HepG2 (cell line): ENCODE results near the gene GLIS2. TPM values are rescaled to one million over a fixed set of nuclear protein-coding genes. Genes with fewer than 3 reads are reported as not detected.
A peak's percentile ranks its signal among the peaks of the same experiment; 100 is the strongest.

Experiments
- ATAC-seq: fragments of 200-7000 bp; cut with Tn5 transposase; 3 replicates; pipeline ENCODE4 v1.9.1; 2020; ENCODE audit warnings: mild to moderate bottlenecking, moderate library complexity
- BruUV-seq: library from RNA; stranded (reverse); fragments of 400-500 nt; replicated peaks from 2 replicates; lab custom pipeline; 2021; lab: Mats Ljungman, UMichigan
- CTCF ChIA-PET: fragments of 300-600 bp; formaldehyde crosslinking; extraction: SDS; loops from one replicate; lab custom pipeline; 2021; ENCODE audit warnings: low total read pairs, inconsistent platforms, low intra/inter-chr PET ratio; lab: Yijun Ruan, JAX
- POLR2A ChIA-PET: fragments of 350-600 bp; sonication (Branson Sonifier 250); formaldehyde crosslinking; loops from one replicate; lab custom pipeline; 2020; ENCODE audit warnings: antibody characterized with exemption, inconsistent platforms; lab: Yijun Ruan, JAX
- DNase-seq: peaks from one replicate; pipeline ENCODE4 v3.0.0-alpha.2; 2015; ENCODE audit warnings: low spot score
- FAIRE-seq: peaks from 3 replicates; lab custom pipeline; 2011; peaks lifted over from hg19 to GRCh38; lab: Jason Lieb, UNC
- H2AFZ ChIP-seq: one replicate; pipeline ENCODE4 v1.6.1; 2011; ENCODE audit warnings: low read length, inconsistent platforms
- H3K27ac ChIP-seq: fragments of 300-600 bp; 3 replicates; pipeline ENCODE4 v1.8.0; 2011; ENCODE audit warnings: mixed run types, mild to moderate bottlenecking, mixed read lengths, low read length, inconsistent platforms; ENCODE audit not compliant: insufficient read depth; ENCODE audit errors: extremely low read length
- H3K27me3 ChIP-seq, 2 experiments: fragments of 200-600 bp in 1 of 2; 2 replicates in 1 of 2; 3 replicates in 1 of 2; pipeline versions ENCODE4 v1.6.0 to v1.8.0; 2011; ENCODE audit warnings: low read length in 2 of 2, mild to moderate bottlenecking in 2 of 2, moderate library complexity in 2 of 2, inconsistent platforms in 1 of 2; ENCODE audit not compliant: insufficient read depth in 2 of 2, control insufficient read depth in 1 of 2
- H3K36me3 ChIP-seq, 2 experiments: fragments of 200-600 bp in 1 of 2; replicated peaks in 1 of 2; 2 replicates in 1 of 2; 3 replicates in 1 of 2; pipeline versions ENCODE4 v1.5.1 to v1.8.0; 2011; ENCODE audit warnings: low read length in 2 of 2, inconsistent platforms in 1 of 2; ENCODE audit not compliant: insufficient read depth in 2 of 2, control insufficient read depth in 1 of 2
- H3K4me1 ChIP-seq: 2 replicates; pipeline ENCODE4 v1.5.1; 2012; ENCODE audit warnings: low read length, inconsistent platforms; ENCODE audit not compliant: insufficient read depth
- H3K4me2 ChIP-seq: 2 replicates; pipeline ENCODE4 v1.6.0; 2011; ENCODE audit warnings: low read depth, low read length, inconsistent platforms
- H3K4me3 ChIP-seq, 3 experiments: fragments of 200-600 bp in 1 of 3; sonication (generic), shearing (Covaris generic) in 1 of 3; replicated peaks in 1 of 3; 2 replicates each; pipeline ENCODE4 v1.5.1; 2011 to 2016; ENCODE audit warnings: low read length in 3 of 3, inconsistent platforms in 2 of 3, low read depth in 2 of 3, mild to moderate bottlenecking in 2 of 3, control low read depth in 1 of 3, mixed read lengths in 1 of 3; ENCODE audit not compliant: insufficient read depth in 1 of 3
- H3K79me2 ChIP-seq: one replicate; pipeline ENCODE4 v1.6.1; 2011; ENCODE audit warnings: low read length, inconsistent platforms; ENCODE audit not compliant: insufficient read depth
- H3K9ac ChIP-seq: 2 replicates; pipeline ENCODE4 v1.6.0; 2011; ENCODE audit warnings: mild to moderate bottlenecking, low read depth, low read length, inconsistent platforms; ENCODE audit not compliant: insufficient read depth
- H3K9me3 ChIP-seq: 2 replicates; pipeline ENCODE4 v1.5.1; 2012; ENCODE audit warnings: mild to moderate bottlenecking, low read length
- H4K20me1 ChIP-seq: 2 replicates; pipeline ENCODE4 v1.6.0; 2011; ENCODE audit warnings: inconsistent platforms, mild to moderate bottlenecking, low read length, moderate library complexity; ENCODE audit not compliant: insufficient read depth
- AGO1 ChIP-seq: fragments of 200-400 bp; formaldehyde crosslinking; IDR thresholded peaks from 2 replicates; pipeline ENCODE4 v1.6.1; 2017; ENCODE audit warnings: mild to moderate bottlenecking, low read depth, low read length, moderate library complexity; ENCODE audit not compliant: poor library complexity, severe bottlenecking
- AGO2 ChIP-seq: fragments of 200-400 bp; formaldehyde crosslinking; optimal IDR thresholded peaks from 2 replicates; pipeline ENCODE3; 2017; ENCODE audit warnings: mild to moderate bottlenecking, low read depth, low read length, moderate library complexity
- MATR3 ChIP-seq: sonication (generic); formaldehyde crosslinking; IDR thresholded peaks from 2 replicates; pipeline ENCODE4 v1.4.0; 2020; ENCODE audit warnings: missing genetic modification reagents
- PHF20 ChIP-seq: sonication (generic); formaldehyde crosslinking; IDR thresholded peaks from 2 replicates; pipeline ENCODE4 v1.5.0; 2020; ENCODE audit warnings: mild to moderate bottlenecking, missing genetic modification reagents
- POLR2A ChIP-seq, 2 experiments: IDR thresholded peaks; 2 replicates each; pipeline ENCODE4 v1.6.1; 2011; ENCODE audit warnings: low read depth in 2 of 2, low read length in 2 of 2, mild to moderate bottlenecking in 1 of 2, moderate library complexity in 1 of 2; ENCODE audit not compliant: insufficient read depth in 1 of 2
- POLR2AphosphoS5 ChIP-seq: IDR thresholded peaks from 2 replicates; pipeline ENCODE4 v1.6.1; 2012; ENCODE audit warnings: low read depth, low read length
- POLR2G ChIP-seq: fragments of 200-400 bp; formaldehyde crosslinking; IDR thresholded peaks from 2 replicates; pipeline ENCODE4 v1.6.1; 2018; ENCODE audit warnings: mild to moderate bottlenecking, low read depth, low read length, moderate library complexity
- RBM22 ChIP-seq: fragments of 200-400 bp; formaldehyde crosslinking; optimal IDR thresholded peaks from 2 replicates; pipeline ENCODE3; 2017; ENCODE audit warnings: mild to moderate bottlenecking, low read length, moderate library complexity
- SRSF9 ChIP-seq: fragments of 200-400 bp; formaldehyde crosslinking; IDR thresholded peaks from 2 replicates; pipeline ENCODE4 v1.6.1; 2018; ENCODE audit warnings: borderline replicate concordance, mild to moderate bottlenecking, low read depth, low read length; ENCODE audit not compliant: insufficient read depth, poor library complexity, severe bottlenecking
- TP53 ChIP-seq: sonication (generic); formaldehyde crosslinking; conservative IDR thresholded peaks from 2 replicates; pipeline ENCODE4 v1.4.0; 2020; ENCODE audit warnings: missing genetic modification reagents
- ZNF256 ChIP-seq: sonication (generic); formaldehyde crosslinking; conservative IDR thresholded peaks from 2 replicates; pipeline ENCODE4 v1.4.0; 2020; ENCODE audit warnings: missing genetic modification reagents
- ZNF446 ChIP-seq: sonication (generic); formaldehyde crosslinking; IDR thresholded peaks from 2 replicates; pipeline ENCODE4 v1.5.0; 2020; ENCODE audit warnings: mild to moderate bottlenecking, missing genetic modification reagents
- ZNF598 ChIP-seq: sonication (generic); formaldehyde crosslinking; IDR thresholded peaks from 2 replicates; pipeline ENCODE4 v1.5.1; 2020; ENCODE audit warnings: mild to moderate bottlenecking, missing genetic modification reagents, borderline replicate concordance
- WGBS: methylation state at CpG from one replicate; pipeline ENCODE4 v1.1.6; 2017; ENCODE audit warnings: low lambda C conversion rate; 5-methylcytosine and 5-hydroxymethylcytosine counted together
- in situ Hi-C: cut with HindIII; loops from 2 replicates; pipeline ENCODE4 v1.10.0; 2017; ENCODE audit warnings: low pct_unique_long_range_greater_than_20kb; ENCODE audit not compliant: extremely low pct_ligation_motif_present
- intact Hi-C: fragments of 100-400 bp; cut with micrococcal nuclease; formaldehyde crosslinking; loops from one replicate; pipeline ENCODE4 v1.10.0; 2022; ENCODE audit not compliant: unreplicated experiment
- polyA plus RNA-seq, 8 experiments: library from polyadenylated mRNA; depleted of rRNA in 3 of 8; stranded (reverse) in 7 of 8; unstranded in 1 of 8; fragments of >200 nt; fragmentation: Illumina TruSeq in 4 of 8; extraction: Trizol in 4 of 8; gene quantifications; 2 replicates each; pipeline versions ENCODE4 v1.2.1 to v1.2.3, GENCODE V29; 2011 to 2016; ENCODE audit warnings: low read depth in 4 of 8, missing spikeins in 1 of 8, mixed read lengths in 1 of 8; ENCODE audit not compliant: insufficient read depth in 1 of 8
- total RNA-seq, 5 experiments: library from RNA; depleted of rRNA; stranded (reverse); fragments of >200 nt; fragmentation: Illumina TruSeq; extraction: Trizol; gene quantifications; 2 replicates each; pipeline ENCODE4 v1.2.3, GENCODE V29; 2016; ENCODE audit warnings: low read depth in 1 of 5
- TF ChIP-seq, protein P1 (sequence below): sonication (generic); formaldehyde crosslinking; IDR thresholded peaks from 2 replicates; pipeline ENCODE4 v1.5.1; 2020; ENCODE audit warnings: mild to moderate bottlenecking, missing genetic modification reagents
- TF ChIP-seq, protein P2 (sequence below): sonication (generic); formaldehyde crosslinking; IDR thresholded peaks from 2 replicates; pipeline ENCODE4 v1.5.0; 2020; ENCODE audit warnings: missing genetic modification reagents
- TF ChIP-seq, protein P3 (sequence below): sonication (generic); formaldehyde crosslinking; IDR thresholded peaks from 2 replicates; pipeline ENCODE4 v1.4.0; 2020; ENCODE audit warnings: missing genetic modification reagents, mild to moderate bottlenecking, borderline replicate concordance

Gene GLIS2
- total and polyA plus RNA-seq, 2 of the 13 experiments (the other 11 are each of a cell fraction or from before 2014, with no cell fraction given), result 0.28 to 0.29 TPM

DNA sequence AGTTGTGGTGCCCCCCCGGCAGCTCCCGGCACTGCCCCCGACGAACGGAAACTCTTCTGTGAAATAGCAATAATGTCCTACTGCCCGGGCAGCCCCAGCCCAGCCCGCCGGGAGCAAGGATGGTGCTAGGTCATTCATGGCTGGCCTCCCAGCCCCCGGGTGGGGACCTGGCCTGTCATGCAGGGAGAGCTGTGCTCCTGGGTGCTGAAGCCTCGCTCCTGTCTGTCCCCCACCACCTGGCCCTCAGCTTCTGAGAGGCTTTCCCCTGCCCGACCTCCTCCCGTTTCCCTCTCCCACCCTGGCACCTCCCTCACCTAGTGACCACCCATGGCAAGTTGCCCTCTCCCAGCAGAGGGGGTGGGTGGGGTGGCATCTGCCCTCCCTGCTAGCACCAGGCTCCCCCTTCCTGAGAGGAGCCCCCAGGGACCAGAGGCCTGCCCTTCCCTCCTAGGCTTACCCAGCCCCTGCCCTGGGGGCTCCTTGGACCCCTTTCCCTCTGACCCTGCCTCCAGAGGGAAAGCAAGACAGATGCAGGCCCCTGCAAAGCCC is 21.7 kb downstream of the GLIS2 start:
- FAIRE-seq (no peak), ATAC-seq (0 out of 3 replicates have a peak, but pooled peaks have one; percentile 5)
- intact Hi-C loops, result no loop called here
- no peaks in the 10 kb centered on the region for H3K27me3 ChIP-seq
- ChIA-PET POLR2A (interaction anchor here (1.9 kb wide), 1 partner anchor 13 kb away, joined by 5 read pairs; no protein-coding TSS in a partner anchor), CTCF (no interaction called here)
- in situ Hi-C loops, result no loop called here
- BruUV-seq, result no TSS peak
- H3K27ac ChIP-seq, result no peak overlapping the region
- peaks cover 5 to 26% of the 10 kb centered on the region in 2 experiments; a peak in 3 of 5 replicates for H3K36me3 ChIP-seq
- H4K20me1 ChIP-seq, result no peaks in the 10 kb centered on the region
- no peaks in the 10 kb centered on the region for H3K4me1 ChIP-seq
- no peak overlapping the region for H3K9ac ChIP-seq
- H2AFZ ChIP-seq, result no peak overlapping the region
- 94% methylated on average over 8 of the region's 12 CpGs for WGBS
- no peaks in the 10 kb centered on the region for H3K9me3 ChIP-seq
- TF ChIP-seq AGO1 (peak; percentile 38), SRSF9 (no peak), POLR2A (IDR thresholded peaks at IDR 0.05; ENCODE audit: insufficient read depth in 1 of 2, low read depth in 2 of 2, low read length in 2 of 2) (0 out of 4 replicates have a peak, but pooled peaks of 1 of the 2 experiments have one; percentile 10), POLR2AphosphoS5 (no peak), ZNF598 (CRISPR knock-in tag) (no peak), RBM22 (peak; percentile 68), TP53 (no peak), MATR3 (CRISPR knock-in tag) (no peak), ZNF256 (CRISPR knock-in tag) (no peak), PHF20 (no peak), POLR2G (0 out of 2 replicates have a peak, but pooled peaks have one; percentile 9), ZNF446 (CRISPR knock-in tag) (no peak), AGO2 (peak; percentile 92)
- TF ChIP-seq, protein P1, sequence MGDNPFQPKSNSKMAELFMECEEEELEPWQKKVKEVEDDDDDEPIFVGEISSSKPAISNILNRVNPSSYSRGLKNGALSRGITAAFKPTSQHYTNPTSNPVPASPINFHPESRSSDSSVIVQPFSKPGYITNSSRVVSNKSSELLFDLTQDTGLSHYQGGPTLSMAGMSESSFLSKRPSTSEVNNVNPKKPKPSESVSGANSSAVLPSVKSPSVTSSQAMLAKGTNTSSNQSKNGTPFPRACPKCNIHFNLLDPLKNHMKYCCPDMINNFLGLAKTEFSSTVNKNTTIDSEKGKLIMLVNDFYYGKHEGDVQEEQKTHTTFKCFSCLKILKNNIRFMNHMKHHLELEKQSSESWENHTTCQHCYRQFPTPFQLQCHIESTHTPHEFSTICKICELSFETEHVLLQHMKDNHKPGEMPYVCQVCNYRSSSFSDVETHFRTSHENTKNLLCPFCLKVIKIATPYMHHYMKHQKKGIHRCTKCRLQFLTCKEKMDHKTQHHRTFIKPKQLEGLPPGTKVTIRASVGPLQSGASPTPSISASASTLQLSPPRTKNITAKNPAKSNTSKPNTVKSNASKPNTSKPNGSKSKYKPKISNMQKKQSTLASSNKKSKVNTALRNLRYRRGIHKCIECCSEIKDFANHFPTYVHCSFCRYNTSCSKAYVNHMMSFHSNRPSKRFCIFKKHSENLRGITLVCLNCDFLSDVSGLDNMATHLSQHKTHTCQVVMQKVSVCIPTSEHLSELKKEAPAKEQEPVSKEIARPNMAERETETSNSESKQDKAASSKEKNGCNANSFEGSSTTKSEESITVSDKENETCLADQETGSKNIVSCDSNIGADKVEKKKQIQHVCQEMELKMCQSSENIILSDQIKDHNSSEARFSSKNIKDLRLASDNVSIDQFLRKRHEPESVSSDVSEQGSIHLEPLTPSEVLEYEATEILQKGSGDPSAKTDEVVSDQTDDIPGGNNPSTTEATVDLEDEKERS, result no peak
- TF ChIP-seq, protein P2, sequence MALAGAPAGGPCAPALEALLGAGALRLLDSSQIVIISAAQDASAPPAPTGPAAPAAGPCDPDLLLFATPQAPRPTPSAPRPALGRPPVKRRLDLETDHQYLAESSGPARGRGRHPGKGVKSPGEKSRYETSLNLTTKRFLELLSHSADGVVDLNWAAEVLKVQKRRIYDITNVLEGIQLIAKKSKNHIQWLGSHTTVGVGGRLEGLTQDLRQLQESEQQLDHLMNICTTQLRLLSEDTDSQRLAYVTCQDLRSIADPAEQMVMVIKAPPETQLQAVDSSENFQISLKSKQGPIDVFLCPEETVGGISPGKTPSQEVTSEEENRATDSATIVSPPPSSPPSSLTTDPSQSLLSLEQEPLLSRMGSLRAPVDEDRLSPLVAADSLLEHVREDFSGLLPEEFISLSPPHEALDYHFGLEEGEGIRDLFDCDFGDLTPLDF (CRISPR knock-in tag), result no peak
- TF ChIP-seq, protein P3, sequence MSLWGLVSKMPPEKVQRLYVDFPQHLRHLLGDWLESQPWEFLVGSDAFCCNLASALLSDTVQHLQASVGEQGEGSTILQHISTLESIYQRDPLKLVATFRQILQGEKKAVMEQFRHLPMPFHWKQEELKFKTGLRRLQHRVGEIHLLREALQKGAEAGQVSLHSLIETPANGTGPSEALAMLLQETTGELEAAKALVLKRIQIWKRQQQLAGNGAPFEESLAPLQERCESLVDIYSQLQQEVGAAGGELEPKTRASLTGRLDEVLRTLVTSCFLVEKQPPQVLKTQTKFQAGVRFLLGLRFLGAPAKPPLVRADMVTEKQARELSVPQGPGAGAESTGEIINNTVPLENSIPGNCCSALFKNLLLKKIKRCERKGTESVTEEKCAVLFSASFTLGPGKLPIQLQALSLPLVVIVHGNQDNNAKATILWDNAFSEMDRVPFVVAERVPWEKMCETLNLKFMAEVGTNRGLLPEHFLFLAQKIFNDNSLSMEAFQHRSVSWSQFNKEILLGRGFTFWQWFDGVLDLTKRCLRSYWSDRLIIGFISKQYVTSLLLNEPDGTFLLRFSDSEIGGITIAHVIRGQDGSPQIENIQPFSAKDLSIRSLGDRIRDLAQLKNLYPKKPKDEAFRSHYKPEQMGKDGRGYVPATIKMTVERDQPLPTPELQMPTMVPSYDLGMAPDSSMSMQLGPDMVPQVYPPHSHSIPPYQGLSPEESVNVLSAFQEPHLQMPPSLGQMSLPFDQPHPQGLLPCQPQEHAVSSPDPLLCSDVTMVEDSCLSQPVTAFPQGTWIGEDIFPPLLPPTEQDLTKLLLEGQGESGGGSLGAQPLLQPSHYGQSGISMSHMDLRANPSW (CRISPR knock-in tag), result no peak
- TF ChIP-seq, all 625 proteins: peak for 5
- H3K79me2 ChIP-seq, result no peaks in the 10 kb centered on the region
- DNase-seq, result no peak
- H3K4me2 ChIP-seq, result no peak overlapping the region
- no peak overlapping the region for H3K4me3 ChIP-seq
